Spinal cord (tissue), 10 donors: ENCODE data around the gene TMEM200B. TPM values are rescaled to one million over a fixed set of nuclear protein-coding genes. Genes with fewer than 3 reads are reported as not detected.
"Not testable (repeated sequence)": the region's sequence is repeated elsewhere in the genome, so short reads cannot be mapped to it uniquely, and the experiment has no call there.

Source experiments
- DNase-seq, 6 donors: peaks; one replicate each; pipeline versions ENCODE4 v3.0.0 to v3.0.0-alpha.2; 2013 to 2015; ENCODE audit warnings: low spot score in 6 of 6, low read depth in 4 of 6
- H3K27ac ChIP-seq: one replicate; pipeline ENCODE4 v1.5.1; 2013; ENCODE audit warnings: low read depth, low read length, control low read depth
- H3K27me3 ChIP-seq: one replicate; pipeline ENCODE4 v1.6.1; 2013; ENCODE audit warnings: low read length; ENCODE audit not compliant: control insufficient read depth, insufficient read depth
- H3K36me3 ChIP-seq: one replicate; pipeline ENCODE4 v1.6.1; 2013; ENCODE audit warnings: low read length; ENCODE audit not compliant: control insufficient read depth, insufficient read depth
- H3K4me1 ChIP-seq: one replicate; pipeline ENCODE4 v1.6.1; 2013; ENCODE audit warnings: low read length; ENCODE audit not compliant: control insufficient read depth, insufficient read depth
- H3K4me3 ChIP-seq: one replicate; pipeline ENCODE4 v1.5.1; 2013; ENCODE audit warnings: low read depth, low read length, control low read depth
- H3K9me3 ChIP-seq: one replicate; pipeline ENCODE4 v1.6.1; 2013; ENCODE audit warnings: low read length; ENCODE audit not compliant: control insufficient read depth, insufficient read depth
- WGBS: methylation state at CpG from one replicate; pipeline ENCODE4 v1.1.5; 2013; ENCODE audit warnings: missing lambda C conversion rate; ENCODE audit not compliant: insufficient coverage; 5-methylcytosine and 5-hydroxymethylcytosine counted together
- polyA plus RNA-seq, 2 donors: library from polyadenylated mRNA; unstranded; fragments of 120-200 nt; gene quantifications; one replicate each; pipeline ENCODE4 v1.2.1, GENCODE V29; 2013; ENCODE audit not compliant: insufficient read length in 2 of 2
- total RNA-seq, 2 donors: library from RNA; depleted of rRNA in 1 of 2; stranded (reverse); fragments of 120-200 nt in 1 of 2; fragments of >200 nt in 1 of 2; gene quantifications; one replicate each; pipeline versions ENCODE4 v1.2.3 to v1.2.4, GENCODE V29; 2013 to 2014
- donor health status: healthy.

The TMEM200B gene
- total and polyA plus RNA-seq, 4 donors, result 3.9 to 19.3 (median 6.9) TPM

- no CpG with 5 or more reads among the region's 4 CpGs for WGBS
- no peaks in the 10 kb centered on the region for H3K9me3 ChIP-seq
- H3K27ac ChIP-seq, result no peak overlapping the region
- H3K36me3 ChIP-seq, result peaks cover 22% of the 10 kb centered on the region
- no peak overlapping the region for H3K4me3 ChIP-seq
- peak in 1 of 6 donors; percentile 74 for DNase-seq
- no peaks in the 10 kb centered on the region for H3K27me3 ChIP-seq
- peaks cover 9% of the 10 kb centered on the region for H3K4me1 ChIP-seq
These were observed 38.3 kb upstream of the TMEM200B start for GRCh38 chr1:29162025-29162424.

- 100% methylated on average over 2 of the region's 3 CpGs for WGBS
- Histone ChIP-seq H3K9me3 (no peaks in the 10 kb centered on the region), H3K4me1 (peaks cover 6% of the 10 kb centered on the region), H3K4me3 (no peak overlapping the region), H3K36me3 (peaks cover 29% of the 10 kb centered on the region), H3K27me3 (no peaks in the 10 kb centered on the region), H3K27ac (no peak overlapping the region)
- DNase-seq, result no peak
These were observed 36.1 kb upstream of the TMEM200B start for GRCh38 chr1:29159773-29160172.

- H3K4me3 ChIP-seq, result no peak overlapping the region
- no peaks in the 10 kb centered on the region for H3K9me3 ChIP-seq
- H3K4me1 ChIP-seq, result peaks cover 2% of the 10 kb centered on the region
- no peaks in the 10 kb centered on the region for H3K27me3 ChIP-seq
- DNase-seq, result no peak
- WGBS, result no CpG with 5 or more reads among the region's 3 CpGs
- H3K27ac ChIP-seq, result no peak overlapping the region
- H3K36me3 ChIP-seq, result peaks cover 51% of the 10 kb centered on the region
These were observed 33.5 kb upstream of the TMEM200B start for GRCh38 chr1:29157269-29157601.

DNA sequence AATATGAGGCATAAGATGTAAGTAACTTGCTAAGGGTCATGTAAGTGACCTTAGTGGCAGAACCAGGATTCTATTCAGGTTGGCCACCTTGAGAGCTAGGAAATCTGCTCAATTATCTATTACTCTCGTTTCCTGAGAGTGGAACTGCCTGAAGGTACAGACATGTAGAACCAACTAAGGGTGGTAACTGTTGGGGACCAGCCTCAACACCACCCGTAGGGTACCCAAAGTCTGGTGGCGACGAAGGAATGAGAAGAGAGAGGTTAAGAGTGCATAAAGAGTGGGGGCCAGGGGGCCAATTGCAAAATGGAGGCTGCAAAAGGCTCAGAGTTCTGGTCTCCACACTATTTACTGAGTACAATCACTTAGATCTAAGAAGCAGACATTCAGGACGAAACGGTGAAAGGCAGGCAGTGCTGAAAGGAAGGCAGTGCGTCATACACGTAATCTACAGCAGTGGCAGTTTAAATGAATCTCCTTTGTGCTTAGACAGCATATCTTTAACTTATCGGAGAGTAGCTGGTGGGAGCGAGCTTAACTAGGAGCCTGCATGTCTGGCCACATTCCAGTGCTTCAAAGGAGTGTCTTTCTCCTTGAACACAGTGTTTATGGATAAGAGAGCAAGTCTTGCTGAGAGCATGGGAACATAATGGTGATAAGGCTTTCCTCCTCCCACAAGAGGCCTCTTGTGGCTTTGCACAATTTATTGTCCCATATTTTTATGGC, 33.0 kb upstream of the TMEM200B start:
- Histone ChIP-seq H3K9me3 (no peaks in the 10 kb centered on the region), H3K4me1 (peaks cover 2% of the 10 kb centered on the region), H3K4me3 (no peak overlapping the region), H3K27me3 (no peaks in the 10 kb centered on the region), H3K27ac (no peak overlapping the region), H3K36me3 (peaks cover 57% of the 10 kb centered on the region)
- DNase-seq, result peak in 2 of 6 donors; percentile 19 to 53
- WGBS, result 59% methylated on average over 9 of the region's 10 CpGs

DNA sequence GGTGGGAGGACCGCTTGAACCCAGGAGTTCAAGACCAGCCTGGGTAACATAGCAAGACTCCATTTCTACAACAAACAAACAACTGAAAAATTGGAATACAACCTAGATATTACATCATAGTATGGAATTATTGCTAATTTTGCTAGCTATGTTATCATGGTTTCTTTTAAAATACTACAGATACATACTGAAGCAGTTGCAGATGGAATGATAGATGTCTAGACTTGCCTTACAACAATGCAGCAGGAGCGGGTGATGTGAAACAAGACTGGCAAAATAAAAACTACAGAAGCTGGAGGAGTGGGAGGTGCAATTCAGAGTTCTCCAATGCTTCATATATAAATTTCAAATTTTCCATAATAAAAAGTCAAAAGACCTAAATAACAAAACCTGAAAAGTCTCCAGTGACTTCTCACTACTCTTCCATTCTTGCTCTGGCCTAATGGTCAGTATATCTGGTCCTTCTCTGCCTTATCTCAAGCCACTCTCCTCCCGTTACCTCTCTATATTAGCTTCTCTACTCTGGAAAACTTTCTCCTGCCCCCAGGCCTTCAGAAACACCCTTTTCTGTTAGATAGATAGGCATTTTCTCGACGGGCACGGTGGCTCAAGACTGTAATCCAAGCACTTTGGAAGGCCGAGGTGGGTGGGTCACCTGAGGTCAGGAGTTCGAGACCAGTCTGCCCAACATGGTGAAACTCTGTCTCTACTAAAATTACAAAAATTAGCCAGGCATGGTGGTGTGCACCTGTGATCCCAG, 28.5 kb upstream of the TMEM200B start:
- Histone ChIP-seq H3K4me3 (no peak overlapping the region), H3K9me3 (no peaks in the 10 kb centered on the region), H3K27ac (no peak overlapping the region), H3K36me3 (peaks cover 74% of the 10 kb centered on the region), H3K27me3 (no peaks in the 10 kb centered on the region), H3K4me1 (no peaks in the 10 kb centered on the region)
- 100% methylated on average over 5 of the region's 8 CpGs for WGBS
- no peak for DNase-seq

DNA sequence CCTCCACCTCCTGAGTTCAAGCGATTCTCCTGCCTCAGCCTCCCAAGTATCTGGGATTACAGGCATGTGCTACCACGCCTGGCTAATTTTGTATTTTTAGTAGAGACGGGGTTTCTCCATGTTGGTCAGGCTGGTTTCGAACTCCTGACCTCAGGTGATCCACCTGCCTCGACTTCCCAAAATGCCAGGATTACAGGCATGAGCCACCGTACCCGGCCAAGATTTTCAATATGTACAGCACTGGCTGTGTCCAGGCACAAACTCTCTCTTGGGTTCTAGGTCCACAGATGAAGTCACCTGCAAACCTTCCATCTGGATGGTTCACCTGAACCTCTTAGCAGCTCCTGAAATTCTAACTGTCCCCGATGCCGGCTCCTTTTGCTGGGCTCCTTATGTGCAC, 26.6 kb upstream of the TMEM200B start:
- not testable (repeated sequence) for H3K27me3 ChIP-seq, H3K27ac ChIP-seq, H3K9me3 ChIP-seq, DNase-seq, H3K4me3 ChIP-seq, H3K4me1 ChIP-seq
- 98% methylated on average over 7 of the region's 9 CpGs for WGBS
- H3K36me3 ChIP-seq, result peaks cover 77% of the 10 kb centered on the region

DNA sequence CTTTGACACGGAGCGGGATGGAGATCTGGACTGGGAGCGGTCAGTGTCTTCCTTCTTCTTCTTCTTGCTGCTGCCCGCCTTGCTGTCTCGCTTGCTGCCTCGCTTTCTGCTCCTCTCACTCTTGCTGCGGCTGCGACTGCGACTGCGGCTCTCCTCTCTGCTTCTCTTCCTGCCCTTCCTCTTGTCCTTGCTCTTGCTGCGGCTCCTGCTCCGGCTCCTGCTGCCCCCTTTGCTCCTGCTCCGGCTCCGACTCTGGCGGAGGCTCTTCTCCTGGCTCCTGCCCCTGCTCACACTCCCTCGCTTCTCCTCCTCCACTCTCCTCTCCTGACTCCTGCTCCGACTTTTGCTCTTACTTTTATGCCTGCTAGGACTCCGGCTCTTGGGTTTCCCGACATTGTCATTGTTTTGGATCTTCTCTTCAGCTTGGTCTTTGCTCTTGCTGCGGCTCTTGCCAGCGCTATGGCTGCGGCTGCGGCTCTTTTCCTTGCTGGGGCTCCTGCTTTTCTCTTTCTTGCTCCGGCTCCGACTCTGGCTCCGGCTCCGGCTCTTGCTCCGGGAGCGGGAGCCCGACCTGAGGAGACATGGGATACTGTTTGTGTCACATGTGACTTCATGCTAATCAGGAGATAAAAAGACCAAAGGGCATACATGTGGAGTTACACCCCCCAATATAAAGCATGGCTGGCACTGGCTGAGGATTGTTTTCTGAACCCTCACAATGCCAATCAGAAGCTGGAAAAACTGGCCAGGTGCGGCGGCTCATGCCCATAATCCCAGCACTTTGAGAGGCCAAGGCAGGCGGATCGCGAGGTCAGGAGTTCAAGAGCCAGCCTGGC, 25.2 kb upstream of the TMEM200B start:
- no peak overlapping the region for H3K4me3 ChIP-seq
- H3K27ac ChIP-seq, result no peak overlapping the region
- no peaks in the 10 kb centered on the region for H3K4me1 ChIP-seq
- no peaks in the 10 kb centered on the region for H3K27me3 ChIP-seq
- H3K36me3 ChIP-seq, result peaks cover 67% of the 10 kb centered on the region
- no peak for DNase-seq
- 94% methylated on average over 25 of the region's 35 CpGs for WGBS
- H3K9me3 ChIP-seq, result no peaks in the 10 kb centered on the region

DNA sequence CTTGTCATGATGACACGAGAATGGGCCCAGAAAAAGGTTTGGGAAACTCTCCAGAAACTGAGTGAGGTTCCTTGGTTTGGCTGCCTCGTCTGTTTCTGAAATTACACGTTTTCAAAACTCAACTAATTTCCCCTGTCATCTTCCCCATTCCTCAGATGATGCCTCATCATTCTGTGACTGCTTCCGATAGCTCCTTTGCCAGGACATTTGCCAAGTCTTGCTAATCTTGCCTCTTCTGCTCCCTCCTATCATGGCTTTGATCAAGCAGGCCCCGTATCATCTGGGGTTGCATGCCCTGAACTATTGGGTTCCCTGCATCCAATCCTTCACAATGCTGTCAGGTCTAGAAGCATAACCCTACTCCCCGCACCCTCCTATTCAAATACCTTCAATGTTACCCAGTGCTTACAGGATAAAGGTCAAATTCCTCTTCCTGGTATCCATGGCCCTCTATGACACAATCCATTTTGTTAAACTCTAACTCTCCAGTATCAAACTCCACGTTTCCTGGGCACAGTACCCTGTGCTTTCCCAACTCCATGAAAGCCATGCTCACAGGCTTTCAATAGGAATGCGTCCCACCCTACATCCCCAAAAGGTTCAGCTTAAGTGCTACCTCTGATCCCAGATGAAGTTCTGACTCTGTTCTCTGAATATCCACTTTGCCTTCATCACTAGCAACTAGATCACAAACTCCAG, 22.2 kb upstream of the TMEM200B start:
- no peaks in the 10 kb centered on the region for H3K9me3 ChIP-seq
- H3K4me3 ChIP-seq, result no peak overlapping the region
- H3K4me1 ChIP-seq, result no peaks in the 10 kb centered on the region
- H3K27me3 ChIP-seq, result no peaks in the 10 kb centered on the region
- WGBS, result 92% methylated on average over 8 of the region's 8 CpGs
- H3K27ac ChIP-seq, result no peak overlapping the region
- H3K36me3 ChIP-seq, result peaks cover 49% of the 10 kb centered on the region
- no peak for DNase-seq

- Histone ChIP-seq H3K9me3 (no peaks in the 10 kb centered on the region), H3K4me1 (no peaks in the 10 kb centered on the region), H3K36me3 (peaks cover 33% of the 10 kb centered on the region), H3K4me3 (no peak overlapping the region), H3K27me3 (no peaks in the 10 kb centered on the region), H3K27ac (no peak overlapping the region)
- no peak for DNase-seq
- no CpG with 5 or more reads among the region's 2 CpGs for WGBS
These were observed 20.5 kb upstream of the TMEM200B start for GRCh38 chr1:29144178-29144577.
